Subcutaneous adipose tissue (tissue), 4 donors: ENCODE data around the gene HSPA9. TPM values are rescaled to one million over a fixed set of nuclear protein-coding genes. Genes with fewer than 3 reads are reported as not detected.

Experiments
- total RNA-seq, 4 donors: library from RNA; depleted of rRNA; stranded (reverse); fragments of >200 nt; gene quantifications; one replicate each; pipeline ENCODE4 v1.1.0, GENCODE V29; 2016
- TF ChIP-seq, protein P1 (sequence below): fragments of 450-650 bp; IDR thresholded peaks from one replicate; pipeline ENCODE4 v1.5.1; 2016; ENCODE audit warnings: low read depth, mild to moderate bottlenecking, control low read depth, antibody characterized with exemption, moderate library complexity

Gene HSPA9
- total RNA-seq, 4 donors from 2014 or later: 170 to 197 (median 185) TPM

DNA sequence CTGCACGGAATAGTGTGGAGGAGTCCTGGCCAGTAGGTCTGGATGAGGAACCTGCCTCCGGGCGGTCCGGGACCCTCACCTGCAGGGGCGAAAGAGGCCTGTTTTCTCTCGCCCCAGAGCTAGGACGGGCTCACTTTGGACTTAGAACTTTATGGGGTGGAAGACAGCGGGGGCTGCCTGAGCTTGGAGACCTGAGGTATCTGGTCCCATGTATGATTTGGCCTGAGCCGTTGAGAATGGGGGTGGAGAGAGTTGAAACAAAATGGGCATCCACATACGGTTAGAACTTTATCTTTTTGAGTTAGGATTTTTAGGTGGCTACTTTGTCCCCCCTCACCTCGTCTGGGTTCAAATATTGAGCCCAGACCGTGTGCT lies 31.5 kb downstream of the HSPA9 start:
- TF ChIP-seq, protein P1, sequence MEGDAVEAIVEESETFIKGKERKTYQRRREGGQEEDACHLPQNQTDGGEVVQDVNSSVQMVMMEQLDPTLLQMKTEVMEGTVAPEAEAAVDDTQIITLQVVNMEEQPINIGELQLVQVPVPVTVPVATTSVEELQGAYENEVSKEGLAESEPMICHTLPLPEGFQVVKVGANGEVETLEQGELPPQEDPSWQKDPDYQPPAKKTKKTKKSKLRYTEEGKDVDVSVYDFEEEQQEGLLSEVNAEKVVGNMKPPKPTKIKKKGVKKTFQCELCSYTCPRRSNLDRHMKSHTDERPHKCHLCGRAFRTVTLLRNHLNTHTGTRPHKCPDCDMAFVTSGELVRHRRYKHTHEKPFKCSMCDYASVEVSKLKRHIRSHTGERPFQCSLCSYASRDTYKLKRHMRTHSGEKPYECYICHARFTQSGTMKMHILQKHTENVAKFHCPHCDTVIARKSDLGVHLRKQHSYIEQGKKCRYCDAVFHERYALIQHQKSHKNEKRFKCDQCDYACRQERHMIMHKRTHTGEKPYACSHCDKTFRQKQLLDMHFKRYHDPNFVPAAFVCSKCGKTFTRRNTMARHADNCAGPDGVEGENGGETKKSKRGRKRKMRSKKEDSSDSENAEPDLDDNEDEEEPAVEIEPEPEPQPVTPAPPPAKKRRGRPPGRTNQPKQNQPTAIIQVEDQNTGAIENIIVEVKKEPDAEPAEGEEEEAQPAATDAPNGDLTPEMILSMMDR: no peak

DNA sequence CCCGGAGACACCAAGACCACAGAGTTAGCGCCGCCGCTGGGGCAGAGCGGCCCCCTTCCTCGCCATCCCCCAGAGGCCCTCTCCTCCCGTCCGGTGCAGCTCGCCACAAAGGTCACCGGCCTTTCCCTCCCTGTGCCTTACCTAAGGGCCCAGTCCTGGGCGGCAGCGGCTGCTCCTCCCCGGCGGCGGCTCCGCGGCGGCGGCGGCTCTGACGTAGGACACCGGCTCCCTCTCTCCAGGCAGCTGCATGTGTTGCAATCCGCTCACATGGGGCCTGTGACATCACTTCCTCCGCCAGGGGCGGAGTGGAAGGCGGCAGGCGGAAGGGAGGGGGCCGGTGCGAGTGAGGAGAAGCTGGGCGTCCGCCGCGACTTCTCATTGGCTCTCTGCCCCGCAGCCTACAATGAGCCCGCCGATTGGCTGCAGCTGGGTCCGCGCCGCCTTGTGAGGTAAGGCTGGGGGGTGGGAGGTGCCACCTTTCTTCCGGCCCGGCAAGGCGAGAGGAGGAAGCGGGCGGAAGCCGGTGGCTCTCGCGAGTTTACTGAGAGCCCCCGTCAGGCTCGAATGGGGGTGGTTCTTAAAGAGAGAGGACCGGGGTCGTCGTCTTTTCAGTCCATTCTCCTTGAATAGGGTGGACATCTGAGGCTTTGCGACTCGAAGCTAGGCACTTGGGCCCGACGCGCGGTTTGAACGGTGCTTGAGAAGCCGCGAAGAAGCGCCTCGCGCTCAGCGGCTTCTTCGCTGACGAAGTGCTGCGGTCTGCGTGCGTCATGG lies 32.1 kb downstream of the HSPA9 start, which contains the start of gene ETF1:
Gene ETF1, minus strand, starts transcription at position 281 of the 774 bp plus-strand sequence. CDS start 318 bp downstream, outside the sequence.
- TF ChIP-seq, protein P1: no peak

DNA sequence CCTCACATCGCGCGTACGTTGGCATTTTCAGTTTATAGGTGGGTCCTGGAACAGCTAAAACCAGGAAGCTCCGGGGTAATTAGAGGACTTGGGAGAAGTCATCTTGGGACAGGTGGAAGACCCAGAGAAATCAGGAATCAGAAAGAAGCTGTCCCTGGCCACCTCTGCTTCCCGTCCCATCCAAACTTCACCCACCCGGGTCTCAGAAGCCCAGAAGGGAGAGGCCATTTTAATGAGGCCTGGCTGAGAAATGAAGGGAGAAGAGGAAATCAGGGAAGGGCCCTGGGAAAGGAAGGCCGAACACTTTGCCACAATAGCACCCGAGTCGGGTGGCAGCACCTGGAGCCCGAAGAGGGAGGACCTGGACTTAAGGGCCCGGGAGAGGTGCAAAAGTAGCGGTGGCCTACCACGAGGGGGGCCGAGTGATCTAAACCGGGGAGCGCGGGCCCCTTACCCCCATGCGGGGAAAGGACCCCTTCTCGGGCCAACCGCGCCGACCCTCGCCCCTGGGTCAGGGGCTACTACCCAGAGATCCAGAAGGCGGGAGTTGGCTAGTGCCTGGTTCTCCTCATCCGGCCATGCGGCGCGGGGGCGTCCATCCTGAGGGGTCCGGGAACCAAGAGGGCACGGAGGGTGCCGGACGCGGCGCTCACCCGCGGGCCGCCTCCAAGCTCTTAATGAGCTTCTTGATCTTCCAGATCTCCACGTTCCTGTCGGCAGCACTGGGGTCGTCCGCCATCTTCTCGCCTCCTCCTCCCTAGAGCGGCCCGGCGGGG lies 32.8 kb downstream of the HSPA9 start:
- TF ChIP-seq, protein P1: no peak

DNA sequence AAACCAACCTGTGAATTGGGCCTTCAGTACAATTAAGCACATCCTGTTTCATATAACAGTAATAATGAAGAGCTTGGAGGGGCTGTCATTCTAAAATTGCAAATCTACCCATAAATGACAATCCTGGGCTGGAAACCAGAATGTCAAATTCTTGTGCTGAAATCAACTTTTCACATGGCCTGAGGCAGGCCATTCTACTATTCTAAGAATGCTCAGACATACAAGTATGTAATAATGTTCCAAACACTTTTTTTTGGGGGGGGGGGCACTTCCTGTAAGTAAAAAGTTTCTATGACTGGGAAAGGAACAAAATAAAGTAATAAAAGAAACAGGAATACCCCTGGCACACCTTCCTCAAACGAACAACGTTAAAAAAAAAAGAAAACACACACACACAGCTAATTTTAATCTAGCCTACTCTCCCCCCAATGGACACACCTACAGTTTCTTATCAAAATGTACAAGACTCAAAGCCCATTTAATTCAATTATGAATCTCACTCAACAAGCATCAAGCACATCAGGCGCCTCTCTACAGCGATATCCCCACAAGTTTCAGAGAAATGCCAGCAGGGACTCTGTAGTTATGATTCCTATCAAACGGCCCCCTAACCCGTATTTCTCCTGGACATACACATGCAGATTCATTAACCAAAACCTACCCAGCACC lies 33.6 kb downstream of the HSPA9 start:
- TF ChIP-seq, protein P1: no peak

DNA sequence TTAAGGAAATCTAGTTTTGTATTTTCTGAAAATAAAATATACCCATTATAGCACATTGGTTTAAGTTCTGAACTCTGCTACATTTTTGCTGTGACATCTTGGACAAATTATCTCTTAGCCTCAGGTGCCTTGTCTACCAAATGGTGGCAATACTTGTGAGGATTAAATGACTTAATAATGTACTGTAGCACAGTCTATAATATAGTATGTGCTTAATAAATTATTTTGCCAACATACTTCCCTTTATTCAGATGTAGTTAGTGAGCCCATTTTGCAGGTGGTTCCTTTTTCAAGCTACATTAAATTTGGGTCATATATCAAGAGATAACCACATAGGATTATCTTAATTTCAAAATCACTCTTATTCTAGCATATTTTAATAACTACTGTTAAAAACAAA lies 35.4 kb downstream of the HSPA9 start:
- TF ChIP-seq, protein P1: no peak

DNA sequence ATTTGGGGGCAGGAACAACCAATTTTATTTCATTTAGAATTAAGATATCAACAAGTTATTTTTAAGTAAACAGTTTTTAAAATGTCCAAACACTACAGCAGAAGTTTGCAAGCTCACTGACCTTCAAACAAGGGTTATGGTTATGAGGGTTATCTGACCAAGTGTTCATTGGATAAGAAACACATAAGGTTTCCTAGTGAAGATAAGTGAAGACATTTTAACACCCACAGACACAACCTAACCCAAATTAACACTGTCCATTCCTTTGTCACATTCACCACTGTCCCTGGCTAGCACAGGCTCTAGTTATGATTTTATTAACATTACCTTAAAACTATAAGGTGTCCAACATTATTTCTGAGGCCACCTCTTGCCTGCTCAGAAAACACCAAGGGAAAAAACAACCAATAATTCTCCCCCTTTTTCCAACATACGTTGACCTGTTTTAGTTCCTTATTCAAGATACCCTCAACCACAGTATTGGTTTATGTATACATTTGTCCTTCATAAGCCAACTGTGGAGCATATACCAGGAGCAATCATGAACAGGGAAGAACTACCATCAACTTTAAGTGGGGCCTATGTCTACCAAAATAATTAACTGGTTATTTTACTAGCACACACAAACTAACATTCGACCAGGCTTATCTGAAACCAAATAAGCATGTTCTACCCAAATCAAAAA lies 36.1 kb downstream of the HSPA9 start:
- TF ChIP-seq, protein P1: no peak
